ENCODE data around the gene PLXNB3.

Gene PLXNB3

GRCh38 chrX:153762626-153763173 is 1.3 kb upstream of the PLXNB3 start:
- DNase-seq, result no peak

- no peak for DNase-seq
Measured at GRCh38 chrX:153763298-153763932, 634 bp upstream of the PLXNB3 start.

DNA sequence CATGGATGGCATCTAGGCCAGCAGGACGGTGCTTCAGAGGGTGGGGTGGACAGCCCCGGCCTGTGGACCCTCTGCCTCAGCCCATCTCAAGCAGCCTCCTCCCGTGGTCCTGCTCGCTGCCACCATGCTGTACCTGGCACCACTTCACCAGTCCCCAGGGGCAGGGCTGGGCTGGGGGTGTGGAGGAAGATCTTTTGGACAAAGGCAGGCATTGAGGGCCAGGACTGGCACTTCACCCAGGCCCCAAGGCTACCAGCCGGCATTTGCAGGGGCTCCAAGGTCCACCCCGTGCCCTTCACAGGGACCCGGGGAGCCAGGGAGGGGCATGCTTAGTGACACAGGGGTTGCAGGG is 713 bp downstream of the PLXNB3 start:
- no peak for DNase-seq

GRCh38 chrX:153765138-153766079 is 1.4 kb downstream of the PLXNB3 start:
- DNase-seq, result peak; percentile 21

DNA sequence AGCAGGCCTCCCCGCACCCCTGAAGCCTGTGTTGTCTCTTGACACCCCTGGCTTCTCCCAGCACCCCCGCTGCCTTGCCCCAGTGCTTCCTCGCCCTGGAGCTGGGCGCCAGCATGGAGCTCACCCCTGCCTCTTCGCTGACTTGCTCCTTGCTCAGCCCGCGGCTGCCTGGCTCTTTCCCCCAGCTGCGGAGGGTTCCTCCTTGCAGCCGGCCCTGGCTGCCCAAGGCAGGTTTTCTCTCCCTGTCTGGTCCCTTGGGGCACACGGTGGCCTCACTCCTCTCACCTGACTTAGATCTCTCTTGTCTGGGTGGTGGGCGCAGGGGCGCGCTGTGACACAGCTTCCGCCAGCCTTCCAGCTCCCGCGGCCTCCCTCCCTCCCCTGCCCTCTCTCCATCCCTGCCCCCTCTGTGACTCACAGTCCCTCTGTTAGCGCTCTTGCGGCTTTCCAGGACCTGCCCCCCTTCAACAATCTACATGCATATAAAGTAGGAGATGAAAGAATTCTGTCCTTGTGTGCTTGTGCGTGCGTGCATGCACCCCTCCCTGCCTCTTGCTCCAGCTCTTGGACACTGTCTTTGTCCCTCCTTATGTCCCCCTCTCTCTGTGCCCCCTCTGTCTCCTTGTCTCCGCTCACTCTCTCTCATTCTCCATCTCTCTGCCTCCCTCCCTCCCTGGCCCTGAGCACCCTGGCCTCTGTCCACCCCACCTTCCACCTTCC is 2.2 kb downstream of the PLXNB3 start:
- peak; percentile 36 for DNase-seq

- DNase-seq, result peak; percentile 14
Measured at GRCh38 chrX:153766871-153767673, 3.0 kb downstream of the PLXNB3 start.

DNA sequence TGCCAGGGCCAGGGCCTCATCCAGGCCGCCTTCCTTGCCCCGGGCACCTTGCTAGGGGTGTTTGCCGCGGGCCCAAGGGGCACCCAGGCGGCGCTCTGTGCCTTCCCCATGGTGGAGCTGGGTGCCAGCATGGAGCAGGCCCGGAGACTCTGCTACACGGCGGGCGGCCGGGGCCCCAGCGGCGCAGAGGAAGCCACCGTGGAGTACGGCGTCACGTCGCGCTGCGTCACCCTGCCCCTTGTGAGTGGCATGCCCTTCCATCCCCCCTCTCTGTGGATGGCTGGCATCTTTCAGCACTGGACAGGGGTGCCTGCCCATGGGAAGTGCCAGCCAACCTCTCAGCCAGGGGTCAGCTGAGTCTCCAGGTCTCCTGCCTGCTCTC is 3.6 kb downstream of the PLXNB3 start:
- DNase-seq, result peak; percentile 26

- peak; percentile 66 for DNase-seq
Measured at GRCh38 chrX:153768311-153769157, 4.5 kb downstream of the PLXNB3 start.

DNA sequence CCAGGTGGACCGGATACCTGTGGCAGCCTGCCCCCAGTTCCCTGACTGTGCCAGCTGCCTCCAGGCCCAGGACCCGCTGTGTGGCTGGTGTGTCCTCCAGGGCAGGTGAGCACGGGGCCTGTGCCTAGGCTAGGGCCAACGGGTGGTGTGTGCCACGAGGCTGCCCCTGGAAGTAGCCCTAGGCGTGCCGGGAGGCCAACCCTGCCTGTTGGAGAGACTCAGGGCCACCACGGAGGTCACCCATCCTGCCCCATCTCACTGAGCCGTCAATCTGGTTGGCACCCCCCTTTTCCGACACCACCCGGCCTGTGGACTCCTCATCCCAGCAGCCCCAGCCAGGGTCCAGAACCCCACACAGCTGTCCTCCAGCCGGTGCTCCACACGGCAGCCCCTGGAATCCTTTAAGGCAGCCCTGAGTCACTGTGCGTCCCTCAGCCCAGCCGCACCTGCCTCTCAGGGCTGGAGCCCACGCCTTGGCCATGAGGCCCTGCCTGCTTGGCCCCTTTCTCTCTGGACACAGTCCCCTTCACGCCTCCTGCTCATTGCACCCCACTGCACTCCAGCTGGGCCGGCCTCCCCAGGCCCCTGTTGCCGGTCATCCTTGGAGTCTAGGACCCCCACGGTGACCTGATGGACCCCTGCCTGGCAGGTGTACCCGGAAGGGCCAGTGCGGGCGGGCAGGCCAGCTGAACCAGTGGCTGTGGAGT is 5.3 kb downstream of the PLXNB3 start:
- peak; percentile 27 for DNase-seq

DNA sequence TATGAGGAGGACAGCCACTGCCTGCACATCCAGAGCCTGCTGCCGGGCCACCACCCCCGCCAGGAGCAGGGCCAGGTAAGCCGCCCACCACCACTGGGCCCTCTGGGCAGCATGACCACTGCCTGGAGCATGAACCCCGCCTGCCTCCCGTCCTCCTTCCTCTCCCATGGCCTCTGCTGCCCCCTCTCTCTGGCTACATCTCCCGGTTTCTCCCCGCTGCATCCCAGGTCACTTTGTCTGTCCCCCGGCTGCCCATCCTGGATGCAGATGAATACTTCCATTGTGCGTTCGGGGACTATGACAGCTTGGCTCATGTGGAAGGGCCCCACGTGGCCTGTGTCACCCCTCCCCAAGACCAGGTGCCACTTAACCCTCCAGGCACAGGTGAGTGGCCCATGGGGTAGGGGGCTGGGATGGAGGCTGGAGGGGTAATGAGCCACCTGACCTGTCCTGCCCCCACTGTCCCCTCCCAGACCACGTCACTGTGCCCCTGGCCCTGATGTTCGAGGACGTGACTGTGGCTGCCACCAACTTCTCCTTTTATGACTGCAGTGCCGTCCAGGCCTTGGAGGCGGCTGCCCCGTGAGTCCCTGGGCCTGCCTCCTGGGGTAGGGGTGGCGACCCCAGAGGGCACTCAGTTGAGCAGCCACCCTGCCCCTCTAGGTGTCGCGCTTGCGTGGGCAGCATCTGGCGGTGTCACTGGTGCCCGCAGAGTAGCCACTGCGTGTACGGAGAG is 6.0 kb downstream of the PLXNB3 start:
- peak; percentile 35 for DNase-seq

DNA sequence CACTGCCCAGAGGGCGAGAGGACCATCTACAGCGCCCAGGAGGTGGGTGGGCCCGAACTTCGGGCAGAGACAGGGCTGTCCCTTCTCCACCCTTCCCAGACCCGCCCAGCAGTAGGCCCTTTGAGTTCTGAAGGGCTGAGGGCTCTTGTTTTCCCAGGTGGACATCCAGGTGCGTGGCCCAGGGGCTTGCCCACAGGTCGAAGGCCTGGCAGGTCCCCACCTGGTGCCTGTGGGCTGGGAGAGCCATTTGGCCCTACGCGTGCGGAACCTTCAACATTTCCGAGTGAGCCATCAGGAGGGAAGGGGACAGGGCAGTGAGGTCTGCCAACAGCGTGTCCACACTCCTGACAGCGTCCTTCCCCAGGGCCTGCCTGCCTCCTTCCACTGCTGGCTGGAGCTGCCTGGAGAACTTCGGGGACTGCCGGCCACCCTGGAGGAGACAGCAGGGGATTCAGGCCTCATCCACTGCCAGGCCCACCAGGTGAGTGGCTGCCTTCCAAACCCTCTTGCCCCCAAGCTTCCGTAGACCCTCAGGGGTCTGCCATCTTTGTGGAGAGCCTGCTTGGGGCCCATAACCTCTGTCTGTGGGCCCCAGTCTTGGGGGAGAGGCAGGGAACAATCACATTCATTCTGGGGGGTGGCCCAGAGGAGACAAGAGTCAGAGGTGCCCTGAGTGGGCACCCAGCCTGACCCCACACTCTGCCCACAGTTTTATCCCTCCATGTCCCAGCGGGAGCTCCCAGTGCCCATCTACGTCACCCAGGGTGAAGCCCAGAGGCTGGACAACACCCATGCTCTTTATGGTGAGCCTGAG is 6.8 kb downstream of the PLXNB3 start:
- DNase-seq, result peak; percentile 30

DNA sequence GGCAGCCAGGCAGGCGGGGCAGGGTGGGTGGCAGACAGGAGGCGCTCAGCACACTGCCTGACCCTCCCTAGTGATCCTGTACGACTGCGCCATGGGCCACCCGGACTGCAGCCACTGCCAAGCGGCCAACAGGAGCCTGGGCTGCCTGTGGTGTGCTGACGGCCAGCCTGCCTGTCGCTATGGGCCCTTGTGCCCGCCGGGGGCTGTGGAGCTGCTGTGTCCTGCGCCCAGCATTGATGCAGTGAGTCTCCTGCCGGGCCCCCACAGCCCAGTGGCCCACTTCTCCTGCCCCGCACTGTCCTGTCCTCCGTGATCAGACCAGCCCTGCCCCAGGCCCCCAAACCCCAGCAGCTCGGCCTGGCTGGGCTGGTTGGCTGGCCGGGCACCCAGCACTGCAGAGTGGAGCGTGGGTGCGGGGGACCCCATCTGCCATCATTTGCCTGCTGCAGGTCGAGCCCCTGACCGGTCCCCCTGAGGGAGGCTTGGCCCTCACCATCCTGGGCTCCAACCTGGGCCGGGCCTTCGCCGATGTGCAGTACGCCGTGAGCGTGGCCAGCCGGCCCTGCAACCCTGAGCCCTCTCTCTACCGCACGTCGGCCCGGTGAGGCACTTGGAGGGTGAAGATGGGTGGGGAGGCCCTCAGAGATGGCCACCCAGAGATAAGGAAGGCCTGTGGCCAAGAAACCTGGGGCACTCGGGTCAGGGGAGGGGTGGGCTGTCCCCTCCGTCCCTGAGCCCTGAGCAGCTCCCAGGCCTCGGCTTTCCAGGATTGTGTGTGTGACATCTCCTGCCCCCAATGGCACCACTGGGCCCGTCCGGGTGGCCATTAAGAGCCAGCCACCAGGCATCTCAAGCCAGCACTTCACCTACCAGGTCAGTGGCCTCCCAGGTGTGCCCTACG is 7.6 kb downstream of the PLXNB3 start:
- DNase-seq, result peak; percentile 58

DNA sequence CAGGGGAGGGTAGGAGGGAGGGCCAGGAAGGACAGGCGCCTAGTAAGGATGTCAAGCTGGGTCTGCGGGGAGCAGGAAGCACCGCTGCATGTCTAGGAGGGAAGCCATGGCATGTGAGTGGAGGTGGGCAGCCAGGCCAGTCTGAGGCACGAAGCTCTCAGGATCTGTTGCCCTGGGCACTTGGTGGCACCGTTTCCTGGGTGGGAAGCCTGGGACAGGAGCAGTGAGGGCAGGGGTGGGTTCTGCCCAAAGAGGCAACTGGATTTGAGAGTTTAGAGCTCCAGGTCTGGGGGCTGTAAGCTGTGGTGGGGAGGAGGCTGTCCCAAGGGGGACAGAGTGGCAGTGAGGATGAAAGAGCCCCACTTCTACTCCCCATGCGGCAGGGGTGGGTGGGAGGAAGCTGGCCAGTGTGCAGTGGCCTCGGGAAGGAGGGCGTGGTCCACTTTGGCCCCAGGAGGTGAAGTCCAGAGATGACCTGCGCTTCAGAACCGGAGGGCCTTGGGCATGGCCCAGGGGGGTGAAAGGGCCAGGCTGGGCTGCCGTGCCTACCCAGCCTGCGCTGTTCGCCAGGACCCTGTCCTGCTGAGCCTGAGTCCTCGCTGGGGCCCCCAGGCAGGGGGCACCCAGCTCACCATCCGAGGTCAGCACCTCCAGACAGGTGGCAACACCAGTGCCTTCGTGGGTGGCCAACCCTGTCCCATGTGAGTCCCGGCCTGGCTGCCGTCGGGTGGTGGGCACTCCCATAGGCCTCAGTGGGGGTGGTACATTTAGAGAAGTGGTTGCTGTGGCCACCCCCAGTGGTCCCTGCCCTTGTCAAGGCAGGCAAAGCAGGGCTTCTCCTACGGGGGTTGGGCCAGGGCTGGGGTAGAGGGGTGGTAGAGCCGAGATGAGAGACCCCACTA is 8.5 kb downstream of the PLXNB3 start:
- peak; percentile 37 for DNase-seq

DNA sequence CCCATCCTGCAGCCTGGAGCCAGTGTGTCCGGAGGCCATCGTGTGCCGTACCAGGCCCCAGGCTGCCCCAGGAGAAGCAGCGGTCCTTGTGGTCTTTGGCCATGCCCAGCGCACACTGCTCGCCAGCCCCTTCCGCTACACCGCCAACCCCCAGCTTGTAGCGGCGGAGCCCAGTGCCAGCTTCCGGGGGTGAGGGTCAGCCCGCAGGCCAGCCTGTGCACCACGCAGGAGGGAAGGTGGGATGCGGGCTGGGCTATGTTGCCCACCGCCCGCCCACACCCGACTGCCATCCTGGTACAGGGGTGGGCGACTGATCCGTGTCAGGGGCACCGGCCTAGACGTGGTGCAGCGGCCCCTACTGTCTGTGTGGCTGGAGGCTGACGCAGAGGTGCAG is 9.2 kb downstream of the PLXNB3 start:
- DNase-seq, result peak; percentile 45

- DNase-seq, result peak; percentile 39
Measured at GRCh38 chrX:153773741-153774575, 9.9 kb downstream of the PLXNB3 start.
